Measurements from ENCODE around the gene ARHGEF40. TPM values are rescaled to one million over a fixed set of nuclear protein-coding genes. Genes with fewer than 3 reads are reported as not detected.

ARHGEF40 gene
- total RNA-seq, 1 donor from 2014 or later, result 28.5 TPM

DNA sequence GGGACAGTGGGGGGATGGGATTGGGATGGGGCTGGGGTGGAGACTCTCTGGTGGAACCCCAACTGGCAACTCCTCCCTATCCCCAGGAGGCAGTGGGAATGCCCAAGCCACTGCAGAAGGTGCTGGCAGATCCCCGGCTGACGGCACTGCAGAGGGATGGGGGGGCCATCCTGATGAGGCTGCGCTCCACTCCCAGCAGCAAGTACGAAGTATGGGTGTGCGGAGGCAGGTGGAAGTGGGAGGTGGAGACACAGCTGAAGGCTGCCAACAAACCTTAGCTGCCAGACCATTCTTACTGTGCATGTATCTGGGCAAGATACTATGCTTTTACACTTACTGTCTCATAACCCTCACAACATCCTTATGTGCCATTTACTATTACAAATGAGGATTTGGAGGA, 8.2 kb downstream of the ARHGEF40 start:
- H3K4me3 ChIP-seq, result no peak overlapping the region
- no peaks in the 10 kb centered on the region for H3K9me3 ChIP-seq
- no peaks in the 10 kb centered on the region for H3K4me1 ChIP-seq
- intact Hi-C loops (cut with DNase I), result no loop called here
- peaks cover 96% of the 10 kb centered on the region for H3K36me3 ChIP-seq
- H3K27me3 ChIP-seq (ENCODE audit: low read depth), result no peaks in the 10 kb centered on the region
- no peak for TF ChIP-seq CTCF (IDR thresholded peaks at IDR 0.05)
- no peak overlapping the region for H3K27ac ChIP-seq
- DNase-seq (no peak), ATAC-seq (no peak)

DNA sequence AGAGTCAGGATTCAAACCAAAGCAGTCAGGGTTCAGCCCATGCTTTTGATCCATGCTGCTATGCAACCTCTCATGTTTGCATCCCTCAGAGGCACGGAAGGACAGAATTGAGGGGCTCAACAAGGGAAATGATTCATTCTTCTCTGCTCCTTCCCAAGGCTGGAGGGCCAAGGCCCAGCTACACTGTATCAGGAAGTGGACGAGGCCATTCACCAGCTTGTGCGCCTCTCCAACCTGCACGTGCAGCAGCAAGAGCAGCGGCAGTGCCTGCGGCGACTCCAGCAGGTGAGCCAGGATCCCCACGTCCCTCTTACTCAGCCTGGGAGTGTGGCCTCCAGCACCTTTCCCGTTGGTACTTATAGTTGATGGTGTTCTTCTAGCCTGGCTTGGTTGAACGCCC, 8.6 kb downstream of the ARHGEF40 start:
- Histone ChIP-seq H3K4me3 (no peak overlapping the region), H3K9me3 (no peaks in the 10 kb centered on the region), H3K4me1 (no peaks in the 10 kb centered on the region), H3K36me3 (peaks cover 98% of the 10 kb centered on the region), H3K27me3 (ENCODE audit: low read depth) (no peaks in the 10 kb centered on the region), H3K27ac (no peak overlapping the region)
- TF ChIP-seq CTCF (IDR thresholded peaks at IDR 0.05), result no peak
- intact Hi-C loops (cut with DNase I), result no loop called here
- ATAC-seq, result no peak
- DNase-seq, result no peak

DNA sequence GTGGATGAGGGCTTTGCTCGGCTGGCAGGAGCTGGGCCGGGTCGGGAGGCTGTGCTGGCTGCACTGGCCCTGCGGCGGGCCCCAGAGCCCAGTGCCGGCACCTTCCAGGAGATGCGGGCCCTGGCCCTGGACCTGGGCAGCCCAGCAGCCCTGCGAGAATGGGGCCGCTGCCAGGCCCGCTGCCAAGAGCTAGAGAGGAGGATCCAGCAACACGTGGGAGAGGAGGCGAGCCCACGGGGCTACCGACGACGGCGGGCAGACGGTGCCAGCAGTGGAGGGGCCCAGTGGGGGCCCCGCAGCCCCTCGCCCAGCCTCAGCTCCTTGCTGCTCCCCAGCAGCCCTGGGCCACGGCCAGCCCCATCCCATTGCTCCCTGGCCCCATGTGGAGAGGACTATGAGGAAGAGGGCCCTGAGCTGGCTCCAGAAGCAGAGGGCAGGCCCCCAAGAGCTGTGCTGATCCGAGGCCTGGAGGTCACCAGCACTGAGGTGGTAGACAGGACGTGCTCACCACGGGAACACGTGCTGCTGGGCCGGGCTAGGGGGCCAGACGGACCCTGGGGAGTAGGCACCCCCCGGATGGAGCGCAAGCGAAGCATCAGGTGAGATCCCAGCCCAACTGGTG, 11.5 kb downstream of the ARHGEF40 start:
- no peaks in the 10 kb centered on the region for H3K9me3 ChIP-seq
- intact Hi-C loops (cut with DNase I), result no loop called here
- no peaks in the 10 kb centered on the region for H3K27me3 ChIP-seq (ENCODE audit: low read depth)
- ATAC-seq (no peak), DNase-seq (no peak)
- H3K4me1 ChIP-seq, result peaks cover 18% of the 10 kb centered on the region
- H3K27ac ChIP-seq, result no peak overlapping the region
- no peak for TF ChIP-seq CTCF (IDR thresholded peaks at IDR 0.05)
- peaks cover 88% of the 10 kb centered on the region for H3K36me3 ChIP-seq
- no peak overlapping the region for H3K4me3 ChIP-seq

DNA sequence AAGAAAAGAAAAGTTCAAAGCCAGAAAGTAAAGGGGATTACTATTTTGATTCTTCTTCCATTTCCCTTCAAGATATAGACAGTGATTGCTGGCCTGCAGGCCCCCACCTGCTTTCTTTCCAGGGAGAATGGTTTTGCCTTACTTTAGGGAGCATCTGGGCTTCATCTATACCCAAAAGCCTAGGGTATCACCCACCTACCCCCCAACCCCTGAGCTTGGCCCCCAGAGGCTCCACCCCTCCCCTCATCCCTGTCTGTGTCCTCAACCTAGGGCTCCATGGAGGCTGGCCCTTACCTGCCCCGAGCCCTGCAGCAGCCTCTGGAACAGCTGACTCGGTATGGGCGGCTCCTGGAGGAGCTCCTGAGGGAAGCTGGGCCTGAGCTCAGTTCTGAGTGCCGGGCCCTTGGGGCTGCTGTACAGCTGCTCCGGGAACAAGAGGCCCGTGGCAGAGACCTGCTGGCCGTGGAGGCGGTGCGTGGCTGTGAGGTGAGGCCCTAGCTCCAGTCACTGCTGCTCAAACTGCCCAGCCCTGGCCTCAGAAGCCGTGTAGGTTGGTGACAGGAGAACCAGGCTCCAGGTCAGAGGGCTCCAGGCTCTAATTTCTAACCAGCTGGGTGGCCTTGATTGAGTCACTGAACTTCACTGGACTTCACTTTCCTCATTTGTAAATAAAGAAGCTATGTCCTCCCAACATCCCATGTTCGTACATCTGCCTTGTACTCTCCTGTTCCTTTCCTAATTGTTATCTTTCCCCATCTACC, 13.6 kb downstream of the ARHGEF40 start:
- TF ChIP-seq CTCF (IDR thresholded peaks at IDR 0.05), result no peak
- Histone ChIP-seq H3K36me3 (peaks cover 88% of the 10 kb centered on the region), H3K9me3 (no peaks in the 10 kb centered on the region), H3K4me1 (peaks cover 18% of the 10 kb centered on the region), H3K27ac (no peak overlapping the region), H3K4me3 (no peak overlapping the region), H3K27me3 (ENCODE audit: low read depth) (no peaks in the 10 kb centered on the region)
- ATAC-seq (no peak), DNase-seq (no peak)
- intact Hi-C loops (cut with DNase I), result no loop called here

- H3K36me3 ChIP-seq, result peaks cover 88% of the 10 kb centered on the region
Measured at GRCh38 chr14:21084396-21084795, 14.3 kb downstream of the ARHGEF40 start.

More at GRCh38 chr14:21084396-21084795, 14.3 kb downstream of the ARHGEF40 start:
- no peak for DNase-seq
- no peaks in the 10 kb centered on the region for H3K9me3 ChIP-seq
- no peak for TF ChIP-seq CTCF (IDR thresholded peaks at IDR 0.05)
- H3K27ac ChIP-seq, result peak overlapping the region; percentile 5
- H3K4me1 ChIP-seq, result peaks cover 18% of the 10 kb centered on the region
- no peak overlapping the region for H3K4me3 ChIP-seq
- no peak for ATAC-seq
- intact Hi-C loops (cut with DNase I), result no loop called here
- no peaks in the 10 kb centered on the region for H3K27me3 ChIP-seq (ENCODE audit: low read depth)
